ENCODE data around the gene HOXA10.

Gene HOXA10

GRCh38 chr7:27128776-27129728 is 45.1 kb downstream of the HOXA10 start:
- TF ChIP-seq CTCF (IDR thresholded peaks at IDR 0.05): no peak

- no peak for TF ChIP-seq CTCF (IDR thresholded peaks at IDR 0.05)
Measured at GRCh38 chr7:27128034-27128433, 46.1 kb downstream of the HOXA10 start.

GRCh38 chr7:27126596-27127327 is 47.4 kb downstream of the HOXA10 start:
- no peak for TF ChIP-seq CTCF (IDR thresholded peaks at IDR 0.05)

GRCh38 chr7:27125986-27126394 is 48.1 kb downstream of the HOXA10 start:
- no peak for TF ChIP-seq CTCF (IDR thresholded peaks at IDR 0.05)

GRCh38 chr7:27124902-27125689 is 49.0 kb downstream of the HOXA10 start:
- no peak for TF ChIP-seq CTCF (IDR thresholded peaks at IDR 0.05)

GRCh38 chr7:27124096-27124901 is 49.8 kb downstream of the HOXA10 start:
- no peak for TF ChIP-seq CTCF (IDR thresholded peaks at IDR 0.05)

Measured in LNCAP (cell line).